GM12878 (cell line): ENCODE measurements around the gene FANCL. TPM values are rescaled to one million over a fixed set of nuclear protein-coding genes. Genes with fewer than 3 reads are reported as not detected.

Source experiments
- ATAC-seq: fragments of 200-7000 bp; cut with Tn5 transposase; 3 replicates; pipeline ENCODE4 v1.9.1; 2020; ENCODE audit warnings: mild to moderate bottlenecking, moderate library complexity
- BruUV-seq: library from RNA; stranded (reverse); fragments of 400-500 nt; replicated peaks from 2 replicates; lab custom pipeline; 2021; lab: Mats Ljungman, UMichigan
- CTCF ChIA-PET: fragments of 300-600 bp; sonication (Branson Sonifier 250); formaldehyde crosslinking; extraction: SDS; loops from one replicate; lab custom pipeline; 2021; ENCODE audit warnings: inconsistent platforms; lab: Yijun Ruan, JAX
- POLR2A ChIA-PET: fragments of 350-600 bp; formaldehyde crosslinking; extraction: SDS; loops from one replicate; lab custom pipeline; 2021; ENCODE audit warnings: inconsistent platforms; lab: Charles Lee
- RAD21 ChIA-PET: fragments of 300-600 bp; sonication (Branson Sonifier 250); formaldehyde crosslinking; loops from one replicate; lab custom pipeline; 2023; ENCODE audit warnings: antibody characterized with exemption; ENCODE audit not compliant: unreplicated experiment; lab: Charles Lee
- SMC1A ChIA-PET: fragments of 300-600 bp; sonication (Branson Sonifier 250); formaldehyde crosslinking; loops from one replicate; lab custom pipeline; 2023; ENCODE audit not compliant: unreplicated experiment, uncharacterized antibody; lab: Charles Lee
- DNase-seq: peaks from one replicate; pipeline ENCODE4 v3.0.0-alpha.2; 2011; ENCODE audit warnings: low read depth, low spot score
- FAIRE-seq: peaks from 3 replicates; lab custom pipeline; 2011; peaks lifted over from hg19 to GRCh38; lab: Jason Lieb, UNC
- H2AFZ ChIP-seq: 2 replicates; pipeline ENCODE4 v1.6.0; 2011; ENCODE audit warnings: low read depth, low read length, control low read depth; ENCODE audit not compliant: control insufficient read depth
- H3K27ac ChIP-seq: 2 replicates; pipeline ENCODE4 v1.5.1; 2011; ENCODE audit warnings: control low read depth; ENCODE audit not compliant: control insufficient read depth, insufficient read depth
- H3K27me3 ChIP-seq, 2 experiments: replicated peaks in 1 of 2; 2 replicates each; pipeline versions ENCODE4 v1.6.0 to v1.6.1; 2011; ENCODE audit warnings: low read length in 1 of 2; ENCODE audit not compliant: control insufficient read depth in 2 of 2, insufficient read depth in 2 of 2
- H3K36me3 ChIP-seq, 2 experiments: 2 replicates each; pipeline ENCODE4 v1.5.1; 2011; ENCODE audit warnings: low read length in 1 of 2; ENCODE audit not compliant: control insufficient read depth in 2 of 2, insufficient read depth in 2 of 2
- H3K4me1 ChIP-seq: 2 replicates; pipeline ENCODE4 v1.6.1; 2011; ENCODE audit warnings: mild to moderate bottlenecking, low read length, moderate library complexity, mixed read lengths; ENCODE audit not compliant: control insufficient read depth, insufficient read depth
- H3K4me2 ChIP-seq: 2 replicates; pipeline ENCODE4 v1.6.0; 2011; ENCODE audit warnings: control low read depth; ENCODE audit not compliant: control insufficient read depth, insufficient read depth
- H3K4me3 ChIP-seq: fragments of 200-600 bp; sonication (generic); 2 replicates; pipeline ENCODE4 v1.5.1; 2016
- H3K79me2 ChIP-seq: 2 replicates; pipeline ENCODE4 v1.6.0; 2011; ENCODE audit warnings: low read length; ENCODE audit not compliant: control insufficient read depth, insufficient read depth
- H3K9ac ChIP-seq: 2 replicates; pipeline ENCODE4 v1.8.0; 2011; ENCODE audit warnings: low read length, control low read depth, mixed read lengths; ENCODE audit not compliant: control insufficient read depth, insufficient read depth
- H3K9me3 ChIP-seq: replicated peaks from 3 replicates; pipeline ENCODE4 v1.5.1; 2011; ENCODE audit warnings: mild to moderate bottlenecking, low read length; ENCODE audit not compliant: control insufficient read depth, insufficient read depth
- H4K20me1 ChIP-seq: 2 replicates; pipeline ENCODE4 v1.6.0; 2011; ENCODE audit not compliant: control insufficient read depth, insufficient read depth
- CBX3 ChIP-seq: fragments of 200-600 bp; sonication (generic); IDR thresholded peaks from 2 replicates; pipeline ENCODE4 v1.6.1; 2016; ENCODE audit warnings: low read depth, borderline replicate concordance
- MLLT1 ChIP-seq: fragments of 450-650 bp; IDR thresholded peaks from 2 replicates; pipeline ENCODE4 v1.6.1; 2016; ENCODE audit warnings: mild to moderate bottlenecking
- RBBP5 ChIP-seq: fragments of 200-600 bp; sonication (generic); conservative IDR thresholded peaks from 2 replicates; pipeline ENCODE4 v1.6.1; 2016
- REST ChIP-seq: IDR thresholded peaks from 2 replicates; pipeline ENCODE4 v1.6.1; 2012; ENCODE audit warnings: mild to moderate bottlenecking, low read depth, low read length
- STAT1 ChIP-seq: fragments of 450-650 bp; conservative IDR thresholded peaks from 2 replicates; pipeline ENCODE4 v1.6.1; 2014; ENCODE audit warnings: antibody characterized with exemption, mild to moderate bottlenecking
- WGBS: methylation state at CpG from one replicate; pipeline ENCODE4 v1.1.6; 2016; ENCODE audit warnings: low lambda C conversion rate; ENCODE audit not compliant: insufficient replicate concordance, insufficient coverage; ENCODE audit errors: missing lambda C conversion rate; 5-methylcytosine and 5-hydroxymethylcytosine counted together
- in situ Hi-C: fragments of 300-500 bp; cut with MboI; formaldehyde crosslinking; loops from 9 replicates; pipeline ENCODE4 v1.14.3; 2018; ENCODE audit warnings: mixed read lengths
- intact Hi-C: fragments of 100-400 bp; cut with micrococcal nuclease; formaldehyde crosslinking; loops from one replicate; pipeline ENCODE4 v1.14.2; 2022; ENCODE audit not compliant: unreplicated experiment
- polyA plus RNA-seq, 11 experiments: library from polyadenylated mRNA; depleted of rRNA in 4 of 11; unstranded in 6 of 11; stranded (reverse) in 5 of 11; fragments of >200 nt; fragmentation: Nextera tagmentation in 4 of 11; fragmentation: Illumina TruSeq in 1 of 11; extraction: Ambion mirVana in 4 of 11; extraction: Trizol in 1 of 11; gene quantifications; 1 replicate in 1 of 11; 2 replicates in 10 of 11; pipeline versions ENCODE4 v1.2.1 to v1.2.3, GENCODE V29; 2011 to 2016; ENCODE audit warnings: inconsistent platforms in 2 of 11, missing spikeins in 2 of 11, low read depth in 1 of 11
- total RNA-seq, 4 experiments: library from RNA; depleted of rRNA in 3 of 4; stranded (reverse); fragments of >200 nt in 3 of 4; fragmentation: Illumina TruSeq in 1 of 4; extraction: Trizol in 1 of 4; gene quantifications; 2 replicates each; pipeline versions ENCODE4 v1.2.1 to v1.2.3, GENCODE V29; 2013 to 2021

The FANCL gene
- total and polyA plus RNA-seq, 10 of the 15 experiments (the other 5 are each of a cell fraction or from before 2014, with no cell fraction given) = 30.8 to 90.5 (median 52.3) TPM

DNA sequence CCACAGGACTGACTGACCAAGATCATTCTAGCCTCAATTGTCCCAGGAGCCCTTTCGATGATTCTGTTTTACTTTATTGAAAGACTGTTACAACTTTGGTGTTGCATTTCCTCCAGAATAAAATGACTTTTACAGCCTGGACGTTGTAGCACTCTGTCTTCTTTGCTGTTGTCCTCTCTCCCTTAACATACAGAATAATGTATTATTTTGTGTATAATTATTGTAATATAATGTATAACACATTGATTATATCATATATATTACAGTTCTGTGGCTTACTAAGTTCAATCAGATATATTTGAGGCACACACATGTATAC is 380 bp upstream of the FANCL start:
- no peak for ATAC-seq
- DNase-seq = no peak
- peak overlapping the region; percentile 90 for H3K4me3 ChIP-seq
- H3K4me1 ChIP-seq = peaks cover 4% of the 10 kb centered on the region
- no peak for TF ChIP-seq CBX3
- no peak for TF ChIP-seq RBBP5
- TF ChIP-seq STAT1 = no peak
- TF ChIP-seq, all 136 proteins: peak for 0
- peak overlapping the region; percentile 96 for H3K9ac ChIP-seq
- H3K27ac ChIP-seq = peak overlapping the region; percentile 97
- no peaks in the 10 kb centered on the region for H3K27me3 ChIP-seq
- no peak for FAIRE-seq
- 2% methylated on average over 2 of the region's 2 CpGs for WGBS
- ChIA-PET CTCF (no interaction called here), RAD21 (interaction anchor here (1.0 kb wide), 2 partner anchors 333 to 335 kb away, joined by 3 to 4 read pairs; no protein-coding TSS in a partner anchor), SMC1A (no interaction called here), POLR2A (interaction anchor here (1.0 kb wide), 1 partner anchor 16 kb away, joined by 3 read pairs; no protein-coding TSS in a partner anchor)
- peak overlapping the region; percentile 99 for H2AFZ ChIP-seq
- H3K9me3 ChIP-seq = no peaks in the 10 kb centered on the region
- intact Hi-C loops = loop anchor here (2.0 kb wide), 1 partner anchor 333 kb away; no protein-coding TSS in a partner anchor
- peaks cover 46% of the 10 kb centered on the region for H3K79me2 ChIP-seq
- peak overlapping the region; percentile 85 for H3K4me2 ChIP-seq
- BruUV-seq = no TSS peak
- in situ Hi-C loops = loop anchor here (5.0 kb wide), 1 partner anchor 334 kb away; no protein-coding TSS in a partner anchor
- H3K36me3 ChIP-seq = no peaks in the 10 kb centered on the region
- no peaks in the 10 kb centered on the region for H4K20me1 ChIP-seq

- ChIA-PET SMC1A (interaction anchor here (0.8 to 2.0 kb wide), 7 partner anchors 13 to 334 kb away, joined by 3 to 9 read pairs (median 5); partner anchors contain the start of gene VRK2), POLR2A (interaction anchor here (0.6 kb wide), 1 partner anchor 485 kb away, joined by 6 read pairs; no protein-coding TSS in a partner anchor)
- no TSS peak for BruUV-seq
- peak; percentile 52; the same call in 1 of the 2 replicates for TF ChIP-seq MLLT1
- no peak for TF ChIP-seq REST
- TF ChIP-seq, all 136 proteins: peak for 1
- ChIA-PET RAD21 (interaction anchor here (0.8 to 2.0 kb wide), 9 partner anchors 13 to 479 kb away, joined by 3 to 7 read pairs (median 4); no protein-coding TSS in a partner anchor), CTCF (interaction anchor here (1.0 to 1.3 kb wide), 3 partner anchors 178 to 518 kb away, joined by 3 to 6 read pairs (median 4); no protein-coding TSS in a partner anchor)
- H3K36me3 ChIP-seq = no peaks in the 10 kb centered on the region
- H3K4me1 ChIP-seq = peaks cover 4% of the 10 kb centered on the region
- peak overlapping the region; percentile 31; the same call in 1 of the 2 replicates for H3K27ac ChIP-seq
- in situ Hi-C loops (no loop called here), intact Hi-C loops (loop anchor here (5.0 kb wide), 1 partner anchor 192 kb away; the partner anchor contains the start of gene VRK2)
- H2AFZ ChIP-seq = no peak overlapping the region
- no peak; the same call in 2 of the 3 replicates for ATAC-seq
- peaks cover 68% of the 10 kb centered on the region for H3K79me2 ChIP-seq
- no peak for DNase-seq
- H3K9ac ChIP-seq = no peak overlapping the region
- H4K20me1 ChIP-seq = no peaks in the 10 kb centered on the region; the same call in 1 of the 2 replicates
- FAIRE-seq = no peak
- H3K9me3 ChIP-seq = peaks cover 8% of the 10 kb centered on the region
- peak overlapping the region; percentile 90 for H3K4me3 ChIP-seq
- H3K27me3 ChIP-seq = no peaks in the 10 kb centered on the region
- WGBS = 63% methylated on average over 3 of the region's 3 CpGs
- H3K4me2 ChIP-seq = peak overlapping the region; percentile 77
Measured at GRCh38 chr2:58239243-58239925, 1.7 kb downstream of the FANCL start.
